Adrenal gland (tissue), 12 donors: ENCODE measurements around the gene EDARADD. TPM values are rescaled to one million over a fixed set of nuclear protein-coding genes. Genes with fewer than 3 reads are reported as not detected.

Source experiments
- DNase-seq, 7 donors: peaks; one replicate each; pipeline ENCODE4 v3.0.0-alpha.2; 2019 to 2020
- H3K27ac ChIP-seq, 5 donors: fragments of 200-600 bp; sonication (generic) in 4 of 5; 1 replicate in 3 of 5; 2 replicates in 2 of 5; pipeline versions ENCODE4 v1.5.1 to v1.8.0; 2016 to 2020; ENCODE audit warnings: mild to moderate bottlenecking in 1 of 5
- H3K27me3 ChIP-seq: fragments of 200-600 bp; 2 replicates; pipeline ENCODE4 v1.8.0; 2021
- H3K36me3 ChIP-seq, 2 donors: fragments of 200-600 bp; replicated peaks in 1 of 2; 1 replicate in 1 of 2; 2 replicates in 1 of 2; pipeline versions ENCODE4 v1.5.1 to v1.8.0; 2018 to 2022
- H3K4me1 ChIP-seq, 2 donors: fragments of 200-600 bp; replicated peaks in 1 of 2; 1 replicate in 1 of 2; 2 replicates in 1 of 2; pipeline versions ENCODE4 v1.5.1 to v1.8.0; 2018 to 2021
- H3K4me3 ChIP-seq, 4 donors: fragments of 200-600 bp; sonication (generic) in 3 of 4; one replicate each; pipeline ENCODE4 v1.5.1; 2016 to 2018
- H3K9me3 ChIP-seq, 3 donors: fragments of 200-600 bp; sonication (generic) in 1 of 3; replicated peaks in 1 of 3; 1 replicate in 2 of 3; 2 replicates in 1 of 3; pipeline versions ENCODE4 v1.5.1 to v1.8.0; 2016 to 2021
- CTCF ChIP-seq, 6 experiments: fragments of 450-650 bp in 4 of 6; fragments of 200-600 bp in 2 of 6; sonication (generic) in 1 of 6; IDR thresholded peaks; 1 replicate in 5 of 6; 2 replicates in 1 of 6; pipeline versions ENCODE4 v1.5.1 to v1.8.0; 2016 to 2021; ENCODE audit warnings: antibody characterized with exemption in 6 of 6, mild to moderate bottlenecking in 2 of 6, moderate library complexity in 1 of 6
- POLR2A ChIP-seq, 2 donors: fragments of 450-650 bp; IDR thresholded peaks; one replicate each; pipeline ENCODE4 v1.6.1; 2017; ENCODE audit warnings: antibody characterized with exemption in 2 of 2, mild to moderate bottlenecking in 2 of 2, moderate library complexity in 1 of 2
- WGBS, 4 donors: extraction: QIAGEN DNeasy Blood & Tissue Kit in 2 of 4; methylation state at CpG; one replicate each; pipeline versions ENCODE4 v1.1.5 to v1.1.7; 2013 to 2017; 5-methylcytosine and 5-hydroxymethylcytosine counted together
- intact Hi-C, 2 donors: fragments of 100-400 bp; cut with DNase I; formaldehyde crosslinking; loops; one replicate each; pipeline versions ENCODE4 v1.14.1 to v1.15.0; 2022 to 2023
- polyA plus RNA-seq, 3 donors: library from polyadenylated mRNA; stranded (reverse); fragments of 200-250 nt in 2 of 3; fragments of 350-450 nt in 1 of 3; fragmentation: Illumina TruSeq in 1 of 3; extraction: RNeasy Lipid Tissue Mini Kit (QIAGEN cat#74804) in 1 of 3; gene quantifications; one replicate each; pipeline ENCODE4 v1.2.3, GENCODE V29; 2013 to 2014
- total RNA-seq, 9 donors: library from RNA; depleted of rRNA in 4 of 9; stranded (reverse); fragments of >200 nt in 4 of 9; fragments of 120-200 nt in 1 of 9; fragmentation: NEBNext Ultra II Directional in 1 of 9; extraction: Animal tissue kit (Norgen Biotek cat#: 25700) in 1 of 9; gene quantifications; one replicate each; pipeline versions ENCODE4 v1.1.0 to v1.2.4, GENCODE V29; 2013 to 2023
- donor health status: healthy with polysubstance abuse.
- donor health status: Bipolar disorder and iron deficiency.
- donor health status: DM: yes; HTN: yes; CAD: no.
- donor health status: DM: no; HTN: no; CAD: no.
- donor health status: DM: no; HTN: no; CAD: no.
- donor health status: DM: yes; HTN: yes; CAD: no.

The EDARADD gene
- total and polyA plus RNA-seq, 12 donors: 0.03 to 1.2 (median 0.27) TPM; not detected in 1

- WGBS, 4 donors: 80 to 93% (median 88%) methylated on average over 2 of the region's 2 CpGs
- DNase-seq: no peak
- no peaks in the 10 kb centered on the region for H3K36me3 ChIP-seq
- no peak overlapping the region for H3K27ac ChIP-seq
- intact Hi-C loops: no loop called here
- no peaks in the 10 kb centered on the region for H3K4me1 ChIP-seq
- H3K9me3 ChIP-seq: no peaks in the 10 kb centered on the region
- no peak overlapping the region for H3K4me3 ChIP-seq
- TF ChIP-seq POLR2A (IDR thresholded peaks at IDR 0.05) (no peak), CTCF (IDR thresholded peaks at IDR 0.05) (no peak)
- peaks cover 6% of the 10 kb centered on the region for H3K27me3 ChIP-seq
These were observed 5.8 kb upstream of the EDARADD start for GRCh38 chr1:236388332-236388731.

- no peaks in the 10 kb centered on the region for H3K9me3 ChIP-seq
- H3K27me3 ChIP-seq: peaks cover 6% of the 10 kb centered on the region
- WGBS, 4 donors: 51 to 72% (median 56%) methylated on average over 1 of the region's 1 CpG
- no peak overlapping the region for H3K4me3 ChIP-seq
- intact Hi-C loops: no loop called here
- TF ChIP-seq CTCF (IDR thresholded peaks at IDR 0.05) (no peak), POLR2A (IDR thresholded peaks at IDR 0.05) (no peak)
- no peak overlapping the region for H3K27ac ChIP-seq
- no peaks in the 10 kb centered on the region for H3K4me1 ChIP-seq
- DNase-seq: no peak
- H3K36me3 ChIP-seq: no peaks in the 10 kb centered on the region
These were observed 4.8 kb upstream of the EDARADD start for GRCh38 chr1:236389253-236389652.

- Histone ChIP-seq H3K9me3 (no peaks in the 10 kb centered on the region), H3K4me3 (no peak overlapping the region), H3K27me3 (peaks cover 20% of the 10 kb centered on the region), H3K4me1 (peaks cover 0 to 11% of the 10 kb centered on the region in 2 donors), H3K36me3 (no peaks in the 10 kb centered on the region), H3K27ac (no peak overlapping the region)
- TF ChIP-seq POLR2A (IDR thresholded peaks at IDR 0.05): no peak
- TF ChIP-seq CTCF (IDR thresholded peaks at IDR 0.05): no peak
- 70 to 87% (median 79%) methylated on average over 5 of the region's 5 CpGs for WGBS, 4 donors
- DNase-seq: no peak
- intact Hi-C loops: no loop called here
These were observed 3.1 kb upstream of the EDARADD start for GRCh38 chr1:236391008-236391407.

- Histone ChIP-seq H3K9me3 (no peaks in the 10 kb centered on the region), H3K4me1 (peaks cover 0 to 13% of the 10 kb centered on the region in 2 donors), H3K27ac (no peak overlapping the region), H3K36me3 (no peaks in the 10 kb centered on the region), H3K4me3 (no peak overlapping the region), H3K27me3 (peaks cover 20% of the 10 kb centered on the region)
- no peak for DNase-seq
- 60 to 64% (median 63%) methylated on average over 2 of the region's 2 CpGs for whole genome bisulfite sequencing, 4 donors
- intact Hi-C loops: no loop called here
- TF ChIP-seq CTCF (IDR thresholded peaks at IDR 0.05) (no peak), POLR2A (IDR thresholded peaks at IDR 0.05) (no peak)
These were observed 1.9 kb upstream of the EDARADD start for GRCh38 chr1:236392182-236392581.
